ENCODE measurements around the gene SETD4.
"Not testable (repeated sequence)": the region's sequence is repeated elsewhere in the genome, so short reads cannot be mapped to it uniquely, and the experiment has no call there.

The SETD4 gene

DNA sequence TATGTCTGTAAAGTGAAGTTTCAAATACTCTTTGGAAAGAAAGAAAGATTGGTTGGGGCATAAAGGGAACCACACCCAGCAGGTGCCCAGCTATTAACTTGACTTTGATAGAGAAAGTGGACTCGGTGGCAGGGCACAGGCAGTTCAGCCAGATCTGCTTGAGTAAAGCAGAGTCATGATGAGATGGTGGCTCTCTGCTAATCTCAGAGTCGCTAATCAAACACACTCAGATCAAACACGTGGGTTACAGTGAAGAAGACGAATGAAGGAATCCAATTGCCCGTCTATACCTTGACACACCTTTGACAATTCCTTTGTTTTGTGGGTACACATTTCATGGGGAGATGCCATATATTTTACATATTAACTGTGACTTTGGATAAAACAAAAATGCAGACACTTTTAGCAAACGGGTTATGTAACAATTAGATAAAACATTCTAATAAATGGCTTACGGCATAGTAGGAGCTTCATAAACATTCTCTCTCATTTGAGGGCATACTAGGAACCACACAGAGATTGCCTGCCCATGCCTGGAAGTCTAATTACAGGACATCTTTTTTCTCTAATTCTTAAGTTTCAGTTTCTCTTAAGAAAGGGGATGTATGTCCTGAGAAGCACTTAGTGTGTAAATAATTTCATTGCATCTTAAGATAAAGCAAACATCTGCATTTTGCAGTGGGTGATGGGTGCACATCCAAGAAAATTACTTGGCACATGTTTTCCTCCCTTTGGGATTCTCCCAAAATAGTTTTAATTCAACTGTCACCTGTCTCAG lies 16.7 kb upstream of the SETD4 start:
- DNase-seq: no peak

DNA sequence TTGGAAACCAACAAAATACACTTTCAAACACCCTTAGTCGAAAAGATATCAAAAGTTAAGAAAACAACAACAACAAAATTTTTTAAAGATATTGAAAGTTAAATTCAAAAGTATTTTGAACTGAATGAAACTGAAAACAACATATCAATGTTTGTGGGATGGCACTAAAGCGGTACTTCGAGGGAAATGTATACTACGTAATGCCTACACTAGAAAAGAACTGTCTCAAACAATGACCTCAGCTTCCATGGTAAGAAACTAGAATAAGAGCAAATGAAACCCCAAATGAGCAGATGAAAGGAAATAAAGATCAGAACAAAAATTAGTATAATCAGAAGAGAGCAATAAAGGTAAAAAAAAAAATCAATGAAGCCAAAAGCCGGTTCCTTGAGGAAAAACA lies 15.6 kb upstream of the SETD4 start:
- no peak for DNase-seq

DNA sequence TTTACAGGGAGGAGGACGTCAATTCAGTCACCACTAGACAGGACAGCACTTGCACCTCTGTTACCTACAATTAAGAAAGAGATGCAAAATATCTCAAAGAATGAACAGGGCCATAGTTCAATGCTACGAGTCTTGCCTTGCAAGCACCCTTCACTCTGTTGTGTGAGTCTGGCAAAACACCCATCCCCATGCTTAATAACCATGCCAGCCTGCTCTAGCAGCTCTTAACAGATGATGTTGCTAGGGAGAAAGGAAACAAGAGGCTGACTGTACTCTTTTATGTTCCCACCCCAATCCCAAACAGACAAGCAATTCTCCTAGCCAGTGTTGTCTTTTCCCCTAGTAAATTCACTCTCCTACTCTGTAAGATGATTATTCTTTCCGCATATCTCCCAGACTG lies 14.8 kb upstream of the SETD4 start:
- DNase-seq: no peak

DNA sequence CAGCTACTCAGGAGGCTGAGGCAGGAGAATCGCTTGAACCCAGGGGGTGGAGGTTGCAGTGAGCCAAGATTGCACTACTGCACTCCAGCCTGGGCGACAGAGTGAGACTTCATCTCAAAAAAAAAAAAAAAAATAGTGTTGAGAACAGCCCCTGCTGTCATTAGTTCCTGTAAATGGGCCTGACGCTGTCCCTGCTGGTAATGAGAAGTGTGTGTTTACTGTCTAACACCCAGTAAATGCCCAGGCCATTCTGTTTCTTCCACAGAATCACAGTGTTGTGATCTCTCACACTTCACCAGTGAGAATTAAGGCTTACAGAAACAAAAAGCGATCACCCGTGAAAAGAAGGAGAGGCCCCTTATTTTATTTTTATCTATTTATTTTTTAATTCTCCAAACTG lies 13.6 kb upstream of the SETD4 start:
- DNase-seq: not testable (repeated sequence)

DNA sequence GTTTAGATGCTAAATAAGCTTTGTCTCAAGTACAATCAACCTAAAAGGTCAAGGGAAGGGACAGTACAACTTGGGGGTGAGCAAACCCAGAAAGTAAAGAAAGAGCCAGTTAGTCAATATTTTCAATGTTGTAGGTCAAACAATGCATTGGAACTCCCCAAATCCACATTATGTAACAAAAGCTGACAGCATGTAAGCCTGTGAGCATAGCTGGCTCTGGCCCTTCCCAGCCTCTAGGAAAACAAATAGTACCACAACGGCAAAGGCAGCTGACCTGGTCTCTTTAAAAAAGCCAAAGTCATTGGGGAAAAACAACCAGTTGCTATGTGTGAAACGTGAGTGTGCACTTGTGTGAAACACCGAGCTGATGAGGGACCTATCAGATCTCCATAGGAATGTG lies 12.9 kb upstream of the SETD4 start:
- no peak for DNase-seq

DNA sequence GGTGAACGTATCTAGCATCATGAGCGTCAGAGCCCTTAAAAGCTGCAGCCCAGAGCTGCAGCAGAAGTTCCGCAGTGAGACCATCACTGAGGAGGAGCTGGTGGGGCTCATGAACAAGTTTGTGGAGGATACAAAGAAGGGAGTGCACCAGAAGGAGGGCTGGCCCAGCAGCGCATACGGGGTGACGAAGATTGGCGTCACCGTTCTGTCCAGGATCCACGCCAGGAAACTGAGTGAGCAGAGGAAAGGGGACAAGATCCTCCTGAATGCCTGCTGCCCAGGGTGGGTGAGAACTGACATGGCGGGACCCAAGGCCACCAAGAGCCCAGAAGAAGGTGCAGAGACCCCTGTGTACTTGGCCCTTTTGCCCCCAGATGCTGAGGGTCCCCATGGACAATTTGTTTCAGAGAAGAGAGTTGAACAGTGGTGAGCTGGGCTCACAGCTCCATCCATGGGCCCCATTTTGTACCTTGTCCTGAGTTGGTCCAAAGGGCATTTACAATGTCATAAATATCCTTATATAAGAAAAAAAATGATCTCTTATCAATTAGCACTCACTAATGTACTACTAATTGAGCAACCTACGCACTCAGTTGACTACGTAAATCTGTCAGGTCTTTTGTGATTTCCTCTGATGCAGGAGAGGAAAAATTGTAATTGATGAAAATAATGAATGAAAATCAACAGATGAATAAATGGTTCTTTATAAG lies 12.3 kb upstream of the SETD4 start:
- DNase-seq: no peak

DNA sequence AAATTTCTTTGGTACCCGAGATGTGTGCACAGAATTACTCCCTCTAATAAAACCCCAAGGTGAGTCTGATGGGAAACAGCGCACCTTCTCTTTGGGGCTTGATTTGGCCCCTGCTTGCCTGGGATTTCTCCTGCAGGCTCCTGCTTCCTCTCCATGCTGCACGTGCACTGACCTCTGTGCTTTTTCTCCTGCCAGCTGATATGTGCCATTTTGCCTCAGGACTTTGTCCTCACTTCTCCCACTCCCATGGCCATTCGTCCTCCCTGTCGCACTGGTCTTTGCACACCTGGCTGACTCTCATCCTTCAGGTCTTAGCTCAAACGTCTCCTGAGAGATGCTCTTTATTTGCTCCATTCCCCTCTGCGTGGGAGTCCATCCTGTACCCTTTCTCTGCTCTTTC lies 10.7 kb upstream of the SETD4 start:
- DNase-seq: no peak

DNA sequence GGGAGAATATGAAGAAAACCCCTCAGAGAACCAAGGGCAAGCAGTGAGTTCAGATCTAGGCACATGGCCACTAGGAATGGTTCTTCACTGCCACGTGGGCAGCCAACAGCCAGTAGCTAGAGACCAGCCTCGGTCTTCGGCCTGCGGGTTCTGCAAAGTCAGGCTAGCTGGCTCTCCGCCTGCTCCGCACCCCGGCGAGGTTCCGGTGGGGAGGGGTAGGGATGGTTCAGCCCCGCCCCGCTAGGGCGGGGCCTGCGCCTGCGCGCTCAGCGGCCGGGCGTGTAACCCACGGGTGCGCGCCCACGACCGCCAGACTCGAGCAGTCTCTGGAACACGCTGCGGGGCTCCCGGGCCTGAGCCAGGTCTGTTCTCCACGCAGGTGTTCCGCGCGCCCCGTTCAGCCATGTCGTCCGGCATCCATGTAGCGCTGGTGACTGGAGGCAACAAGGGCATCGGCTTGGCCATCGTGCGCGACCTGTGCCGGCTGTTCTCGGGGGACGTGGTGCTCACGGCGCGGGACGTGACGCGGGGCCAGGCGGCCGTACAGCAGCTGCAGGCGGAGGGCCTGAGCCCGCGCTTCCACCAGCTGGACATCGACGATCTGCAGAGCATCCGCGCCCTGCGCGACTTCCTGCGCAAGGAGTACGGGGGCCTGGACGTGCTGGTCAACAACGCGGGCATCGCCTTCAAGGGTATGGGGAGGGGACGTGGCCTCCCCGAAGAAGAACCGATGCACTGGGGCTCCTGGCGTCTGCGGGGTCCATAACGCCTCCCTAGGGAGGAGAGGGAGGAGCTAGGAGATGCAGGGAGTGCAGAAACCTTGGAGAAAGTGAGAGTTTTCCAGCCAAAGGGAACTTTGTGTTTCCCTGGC lies 9.6 kb upstream of the SETD4 start, which contains the start of gene CBR1:
TSS of gene CBR1 (plus strand) at position 312 of the 871 bp plus-strand sequence. CDS start at position 404, 92 bp downstream.
- peak; percentile 93 for DNase-seq

DNA sequence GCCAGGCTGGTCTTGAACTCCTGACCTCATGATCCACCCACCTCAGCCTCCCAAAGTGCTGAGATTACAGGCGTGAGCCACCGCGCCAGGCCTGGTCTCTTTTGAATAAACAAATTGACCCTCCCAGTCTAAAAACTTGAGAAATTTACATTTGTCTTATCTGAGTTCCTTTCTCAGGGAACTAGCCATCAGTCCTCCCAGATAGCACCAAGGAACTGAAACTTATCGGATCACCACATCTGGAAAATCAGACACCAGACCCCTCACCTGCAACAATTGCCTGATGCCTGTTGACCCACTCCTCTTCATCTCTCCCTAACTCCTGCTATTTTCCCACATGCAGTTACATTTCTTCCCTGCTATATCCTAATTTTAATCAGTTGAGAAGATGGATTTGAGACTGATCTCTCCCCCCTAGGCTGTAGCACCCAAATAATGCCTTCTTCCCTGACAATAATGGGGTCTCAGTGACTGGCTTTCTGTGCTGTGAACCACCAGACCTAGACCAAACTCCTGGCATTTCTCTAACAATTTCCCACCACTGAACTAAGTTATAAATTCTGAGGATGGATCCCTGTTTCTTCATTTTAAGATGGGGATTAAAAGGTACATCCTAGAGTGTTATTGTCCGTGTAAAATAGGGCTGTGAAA lies 8.5 kb upstream of the SETD4 start:
- no peak for DNase-seq

DNA sequence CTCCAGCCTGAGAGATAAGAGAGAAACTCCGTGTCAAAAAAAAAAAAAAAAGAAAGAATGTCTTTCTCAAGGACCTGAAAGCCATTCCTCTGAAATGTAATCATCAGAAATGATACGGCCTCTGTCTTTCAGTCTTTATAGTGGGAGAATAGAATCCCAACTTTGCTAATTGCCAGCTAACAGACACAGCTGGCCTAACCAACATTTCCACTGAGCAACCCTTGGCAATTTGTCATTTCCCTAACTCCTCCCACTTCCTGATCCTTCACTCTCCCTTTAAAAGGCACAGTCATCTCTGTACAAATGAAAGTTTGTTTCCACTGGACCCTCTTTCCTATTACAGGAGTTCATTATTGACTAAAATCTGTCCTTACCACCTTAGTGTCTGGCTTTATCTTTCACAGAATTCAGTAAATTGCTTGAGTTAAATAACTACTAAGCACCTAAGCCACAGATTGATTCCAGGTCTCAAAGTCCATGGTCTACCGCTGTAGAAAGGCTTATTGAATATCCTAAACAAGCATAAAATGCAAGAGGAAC lies 5.2 kb upstream of the SETD4 start:
- peak; percentile 41 for DNase-seq

DNA sequence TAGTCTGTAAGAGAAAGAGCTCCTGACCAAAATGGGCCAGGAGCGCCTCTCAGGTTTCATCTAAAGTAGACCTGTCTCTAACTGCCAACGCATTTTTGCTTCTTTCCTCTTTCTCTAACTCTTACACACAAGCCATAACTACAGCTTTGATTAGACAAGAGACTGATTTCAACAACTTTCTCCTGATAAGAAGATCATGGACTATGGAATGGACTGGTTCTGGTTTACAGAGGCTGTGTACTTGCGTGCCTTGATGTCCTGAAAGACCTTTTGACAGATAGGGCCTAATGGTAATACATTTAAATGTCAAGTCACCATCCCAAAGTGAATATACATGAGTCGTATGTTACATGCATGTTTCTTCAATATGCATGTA lies 3.7 kb upstream of the SETD4 start:
- DNase-seq: no peak

DNA sequence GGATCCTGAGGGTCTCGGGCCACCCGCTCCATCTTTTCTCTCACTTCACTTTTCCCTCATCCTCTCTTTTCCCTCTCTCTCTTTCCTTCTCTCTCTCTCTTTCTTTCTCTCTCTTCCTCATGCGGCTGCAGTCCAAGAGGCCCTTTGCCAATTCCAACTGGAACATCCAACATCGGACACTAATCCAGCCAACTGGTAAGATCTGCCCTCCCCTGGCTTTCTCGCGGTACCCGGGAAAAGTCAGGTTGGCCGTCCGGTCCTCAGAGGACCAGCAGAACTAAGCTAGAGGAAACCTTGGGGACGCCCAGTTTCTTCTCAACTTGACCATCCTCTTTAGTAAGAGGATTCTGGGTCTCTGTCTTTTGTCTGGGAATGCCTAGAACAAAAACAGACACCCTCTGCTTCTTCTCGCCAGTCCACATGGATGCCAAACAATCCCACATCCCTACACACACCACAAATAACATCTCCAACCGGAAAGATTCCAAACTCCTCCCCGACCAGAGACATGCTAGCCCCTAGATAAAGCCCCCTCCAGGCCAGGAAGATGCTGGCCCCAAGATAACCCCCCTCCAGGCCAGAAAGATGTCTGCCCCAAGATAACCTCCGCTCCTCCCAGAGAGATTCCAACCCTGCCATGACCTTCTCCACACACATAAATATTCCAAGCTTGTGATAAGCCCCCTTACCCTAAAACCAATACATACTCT lies 3.2 kb upstream of the SETD4 start:
- no peak for DNase-seq

DNA sequence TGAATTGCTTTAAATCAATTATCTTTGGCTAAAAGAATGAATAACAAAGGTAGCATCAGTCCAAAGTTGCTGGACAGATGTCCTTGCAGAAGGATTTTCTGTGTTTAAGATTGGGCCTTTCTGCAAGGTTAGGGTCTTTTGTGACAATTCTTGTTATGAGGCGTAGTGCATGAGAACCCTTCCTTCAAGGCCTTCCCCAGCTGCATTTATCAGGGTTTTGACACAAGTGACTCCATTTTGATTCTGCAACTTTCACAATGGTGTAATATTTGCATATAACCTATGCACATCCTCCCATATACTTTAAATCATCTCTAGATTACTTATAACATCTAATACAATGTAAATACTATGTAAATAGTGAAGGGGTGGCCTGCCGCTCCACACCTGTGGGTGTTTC lies 1.1 kb upstream of the SETD4 start:
- no peak for DNase-seq

DNA sequence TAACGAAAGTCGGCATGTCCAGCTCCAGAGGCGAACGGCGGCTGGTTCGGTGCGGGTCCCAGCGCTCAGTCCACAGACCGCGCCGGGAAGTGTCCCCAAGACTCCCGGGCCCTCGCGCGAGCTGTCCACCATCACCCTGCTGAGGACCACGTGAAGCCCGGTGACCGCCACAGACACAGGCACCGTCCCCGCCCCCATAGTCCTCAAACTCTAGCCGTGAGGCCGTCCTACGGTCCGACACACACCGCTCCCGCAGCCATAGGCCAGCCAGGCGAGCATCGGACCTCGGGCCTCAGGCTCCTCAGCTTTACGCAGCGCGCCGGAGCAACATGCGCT lies 535 bp downstream of the SETD4 start:
- peak; percentile 46 for DNase-seq

DNA sequence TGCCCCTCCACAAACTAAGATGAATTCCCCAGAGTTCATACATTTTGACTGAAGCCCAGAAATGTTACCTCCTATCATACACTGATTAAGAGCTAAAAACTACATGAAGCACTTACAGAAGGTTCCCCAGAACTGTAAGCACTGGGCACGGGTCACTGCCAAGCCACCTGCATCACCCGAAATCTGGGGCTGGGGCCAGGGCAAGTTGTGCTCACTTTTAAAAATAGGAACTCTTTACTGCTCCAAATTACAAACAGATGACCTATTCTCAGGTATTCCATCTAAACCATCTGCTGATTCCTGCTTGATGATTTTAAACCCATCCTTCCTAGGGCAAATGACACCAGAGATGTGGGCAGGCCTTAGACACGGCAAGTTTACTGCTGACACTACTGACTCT lies 4.8 kb downstream of the SETD4 start:
- DNase-seq: no peak

DNA sequence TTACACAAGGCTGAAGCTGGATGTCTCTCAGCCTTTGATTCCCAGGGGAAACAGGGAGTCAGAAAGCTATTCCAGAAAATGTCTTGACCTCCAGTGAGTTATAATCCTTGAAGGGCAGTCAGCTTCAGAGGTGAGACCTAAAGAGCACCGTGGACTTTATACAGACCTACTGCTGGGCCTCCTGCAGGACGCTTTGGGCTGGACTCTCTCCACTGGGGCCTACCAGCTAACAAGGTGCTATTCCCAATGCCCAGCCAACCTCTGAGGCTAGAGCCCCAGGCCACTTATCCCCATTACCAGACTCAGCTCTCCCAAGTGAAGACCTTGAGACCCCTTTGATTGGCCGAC lies 6.6 kb downstream of the SETD4 start:
- no peak for DNase-seq

DNA sequence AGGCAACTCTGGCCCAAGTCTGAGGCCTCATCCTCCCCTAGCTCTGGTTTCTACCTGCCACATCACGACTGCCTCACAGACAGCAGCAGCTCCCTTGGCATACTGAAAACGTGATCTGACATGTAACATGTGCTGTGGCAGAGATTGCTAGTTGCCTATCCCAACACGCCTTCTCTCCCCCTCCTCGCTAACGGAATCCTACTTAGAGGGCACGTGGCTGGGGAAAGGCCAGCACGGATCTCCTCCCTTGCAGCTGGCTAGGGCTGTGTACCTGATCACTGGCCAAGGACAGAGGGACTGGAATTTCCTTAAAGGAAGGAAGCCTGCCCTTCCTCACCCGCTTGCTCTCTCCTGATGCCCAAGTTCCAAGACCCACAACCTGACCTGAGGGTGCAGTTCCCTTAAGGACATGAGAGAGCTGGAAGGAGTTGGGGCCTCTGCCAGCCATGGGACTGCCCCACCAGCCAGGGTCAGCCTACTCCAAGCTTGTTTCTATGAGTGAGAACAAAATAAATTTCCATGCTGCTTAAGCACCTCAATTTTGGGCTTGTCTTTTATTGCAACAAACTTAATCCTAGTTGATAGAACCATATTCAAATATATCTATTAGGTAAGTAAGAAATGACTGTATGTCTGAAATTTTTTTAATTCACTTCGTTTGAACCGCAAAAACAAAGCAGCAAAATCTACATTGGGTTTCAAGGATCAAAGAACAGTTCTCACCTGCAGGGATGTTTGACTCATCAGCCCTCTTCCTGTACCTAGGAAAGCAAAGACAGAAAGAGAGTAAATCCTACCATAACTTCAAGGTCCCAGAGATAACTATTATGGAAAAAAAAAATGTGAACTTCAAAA lies 7.2 kb downstream of the SETD4 start:
- no peak for DNase-seq

DNA sequence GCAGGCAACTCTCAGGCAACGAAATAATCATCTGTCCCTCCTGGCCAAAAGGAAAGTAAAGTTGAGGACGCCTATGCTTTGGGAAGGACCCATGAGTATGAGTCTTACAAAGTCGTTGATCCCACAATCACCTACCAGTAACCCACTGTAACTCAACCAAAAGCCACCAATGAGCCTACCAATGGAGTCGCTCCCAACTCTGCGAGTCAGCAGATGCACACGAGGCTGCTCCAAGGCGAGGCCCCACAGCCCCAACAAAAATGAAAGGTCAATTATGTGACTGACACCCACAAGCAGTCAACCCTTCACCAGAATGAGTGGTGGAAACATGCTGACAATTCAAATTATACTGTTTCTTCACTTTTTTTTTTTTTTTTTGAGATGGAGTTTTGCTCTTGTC lies 12.0 kb downstream of the SETD4 start:
- no peak for DNase-seq

DNA sequence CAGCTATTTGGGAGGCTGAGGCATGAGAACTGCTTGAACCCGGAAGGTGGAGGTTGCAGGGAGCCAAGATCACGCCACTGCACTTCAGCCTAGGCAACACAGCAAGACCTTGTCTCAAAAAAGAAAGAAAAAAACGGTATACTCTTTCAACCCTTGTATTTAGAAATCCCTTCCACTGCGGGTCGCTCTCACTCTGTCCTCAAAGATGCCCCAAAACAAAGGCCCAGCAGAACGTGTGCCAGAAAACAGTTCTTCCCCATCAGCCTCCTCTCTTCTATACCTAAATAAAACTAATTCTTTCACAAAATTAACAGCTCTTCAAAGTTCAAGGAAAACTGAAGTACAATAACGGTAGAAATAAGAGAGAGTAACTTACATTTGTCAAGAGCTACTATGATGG lies 13.2 kb downstream of the SETD4 start:
- no peak for DNase-seq

DNA sequence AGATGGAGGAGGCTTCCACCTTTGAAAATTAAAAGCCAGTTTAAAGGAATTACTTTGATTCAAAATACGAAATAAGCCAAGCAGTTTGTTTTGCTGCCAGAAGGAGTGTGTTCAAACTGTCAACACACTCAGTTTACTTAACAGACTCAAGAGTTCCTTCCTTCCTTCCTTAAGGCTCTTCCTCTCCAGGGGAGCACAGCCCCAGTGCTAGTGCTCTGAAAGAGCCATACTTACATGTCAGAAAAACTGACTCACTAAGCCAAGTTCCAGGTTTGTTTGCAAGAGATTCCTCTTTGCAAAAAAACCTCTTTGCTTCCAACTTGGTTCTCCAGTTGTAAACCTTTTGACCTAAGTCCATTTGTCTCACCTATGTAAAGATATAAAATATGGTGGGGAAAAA lies 14.3 kb downstream of the SETD4 start:
- DNase-seq: no peak

DNA sequence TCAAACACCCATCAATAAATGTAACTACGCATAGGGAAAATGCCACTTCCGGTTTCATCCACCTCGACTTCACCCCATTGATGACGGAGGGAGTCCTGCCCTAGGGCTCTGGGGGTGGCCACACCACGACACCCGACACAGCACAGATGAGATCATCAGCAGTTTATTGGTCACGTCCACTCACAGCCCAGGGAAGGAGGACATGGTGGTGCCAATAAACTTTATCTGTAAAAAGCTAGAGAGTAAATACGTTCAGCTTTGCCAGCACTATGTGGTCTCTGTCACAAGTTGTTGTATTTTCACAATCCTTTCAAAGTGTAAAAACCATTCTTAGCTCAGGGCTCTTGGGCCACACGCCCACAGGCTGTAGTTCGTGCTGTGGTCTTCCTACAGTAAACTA lies 16.3 kb downstream of the SETD4 start:
- DNase-seq: no peak
